ENCODE data around the gene REEP1. TPM values are rescaled to one million over a fixed set of nuclear protein-coding genes. Genes with fewer than 3 reads are reported as not detected.

REEP1 gene
- total and polyA plus RNA-seq, 2 of the 13 experiments (the other 11 are each of a cell fraction or from before 2014, with no cell fraction given), result 0.27 TPM; not detected in 1

GRCh38 chr2:86253424-86253823 is 84.0 kb downstream of the REEP1 start:
- no peaks in the 10 kb centered on the region for H4K20me1 ChIP-seq (ENCODE audit: insufficient read depth, low read length)
- ATAC-seq (no peak), FAIRE-seq (no peak), DNase-seq (ENCODE audit: low spot score) (no peak)
- no peak overlapping the region for H3K4me2 ChIP-seq (ENCODE audit: low read depth, low read length)
- no peak overlapping the region for H3K9ac ChIP-seq (ENCODE audit: insufficient read depth, low read depth, low read length)
- TF ChIP-seq SETDB1 (CRISPR knock-in tag; IDR thresholded peaks at IDR 0.05; ENCODE audit: borderline replicate concordance), result no peak
- TF ChIP-seq NCOA2 (CRISPR knock-in tag; IDR thresholded peaks at IDR 0.05), result no peak
- TF ChIP-seq, protein P1, sequence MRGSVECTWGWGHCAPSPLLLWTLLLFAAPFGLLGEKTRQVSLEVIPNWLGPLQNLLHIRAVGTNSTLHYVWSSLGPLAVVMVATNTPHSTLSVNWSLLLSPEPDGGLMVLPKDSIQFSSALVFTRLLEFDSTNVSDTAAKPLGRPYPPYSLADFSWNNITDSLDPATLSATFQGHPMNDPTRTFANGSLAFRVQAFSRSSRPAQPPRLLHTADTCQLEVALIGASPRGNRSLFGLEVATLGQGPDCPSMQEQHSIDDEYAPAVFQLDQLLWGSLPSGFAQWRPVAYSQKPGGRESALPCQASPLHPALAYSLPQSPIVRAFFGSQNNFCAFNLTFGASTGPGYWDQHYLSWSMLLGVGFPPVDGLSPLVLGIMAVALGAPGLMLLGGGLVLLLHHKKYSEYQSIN (CRISPR knock-in tag; IDR thresholded peaks at IDR 0.05; ENCODE audit: borderline replicate concordance), result no peak
- no peak for TF ChIP-seq ZMYM3 (CRISPR knock-in tag; IDR thresholded peaks at IDR 0.05)
- TF ChIP-seq ZFP62 (CRISPR knock-in tag; IDR thresholded peaks at IDR 0.05), result no peak
- TF ChIP-seq ZNF382 (CRISPR knock-in tag; IDR thresholded peaks at IDR 0.05; ENCODE audit: borderline replicate concordance), result no peak
- TF ChIP-seq, protein P2, sequence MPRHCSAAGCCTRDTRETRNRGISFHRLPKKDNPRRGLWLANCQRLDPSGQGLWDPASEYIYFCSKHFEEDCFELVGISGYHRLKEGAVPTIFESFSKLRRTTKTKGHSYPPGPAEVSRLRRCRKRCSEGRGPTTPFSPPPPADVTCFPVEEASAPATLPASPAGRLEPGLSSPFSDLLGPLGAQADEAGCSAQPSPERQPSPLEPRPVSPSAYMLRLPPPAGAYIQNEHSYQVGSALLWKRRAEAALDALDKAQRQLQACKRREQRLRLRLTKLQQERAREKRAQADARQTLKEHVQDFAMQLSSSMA (CRISPR knock-in tag; IDR thresholded peaks at IDR 0.05), result no peak
- TF ChIP-seq ZXDC (CRISPR knock-in tag; IDR thresholded peaks at IDR 0.05), result no peak
- CTCF ChIA-PET (ENCODE audit: low intra/inter-chr PET ratio, low total read pairs), result no interaction called here
- POLR2A ChIA-PET, result no interaction called here
- no peaks in the 10 kb centered on the region for H3K36me3 ChIP-seq (replicated peaks in 1 of 2; ENCODE audit: control insufficient read depth in 1 of 2, insufficient read depth in 2 of 2, low read length in 2 of 2)
- WGBS (ENCODE audit: low lambda C conversion rate), result 68% methylated on average over 6 of the region's 6 CpGs
- intact Hi-C loops (cut with micrococcal nuclease; ENCODE audit: unreplicated experiment), result no loop called here
- no peaks in the 10 kb centered on the region for H3K79me2 ChIP-seq (ENCODE audit: insufficient read depth, low read length)
- H3K4me1 ChIP-seq (ENCODE audit: insufficient read depth, low read length), result peaks cover 21% of the 10 kb centered on the region
- in situ Hi-C loops (cut with HindIII; ENCODE audit: extremely low pct_ligation_motif_present, low pct_unique_long_range_greater_than_20kb), result no loop called here
- peaks cover 3 to 28% of the 10 kb centered on the region in 2 experiments for H3K27me3 ChIP-seq (ENCODE audit: control insufficient read depth in 1 of 2, insufficient read depth in 2 of 2, low read length in 2 of 2)
- H3K4me3 ChIP-seq (replicated peaks in 1 of 3; ENCODE audit: insufficient read depth in 1 of 3, low read depth in 2 of 3, low read length in 3 of 3), result no peak overlapping the region
- no peaks in the 10 kb centered on the region for H3K9me3 ChIP-seq (ENCODE audit: low read length)
- H3K27ac ChIP-seq (ENCODE audit: extremely low read length, insufficient read depth, low read length), result no peak overlapping the region
- BruUV-seq (replicated peaks), result no TSS peak
- H2AFZ ChIP-seq (ENCODE audit: low read length), result no peak overlapping the region
